GM19043 (cell line): ENCODE data around the gene MAP4K2.

Experiments used
- ATAC-seq: cut with Tn5 transposase; IDR thresholded peaks from one replicate; pipeline ENCODE4 v1.9.1; 2021; ENCODE audit warnings: low read depth; ENCODE audit not compliant: unreplicated experiment

MAP4K2 gene

GRCh38 chr11:64839335-64839734, 36.3 kb upstream of the MAP4K2 start:
- ATAC-seq: no peak

DNA sequence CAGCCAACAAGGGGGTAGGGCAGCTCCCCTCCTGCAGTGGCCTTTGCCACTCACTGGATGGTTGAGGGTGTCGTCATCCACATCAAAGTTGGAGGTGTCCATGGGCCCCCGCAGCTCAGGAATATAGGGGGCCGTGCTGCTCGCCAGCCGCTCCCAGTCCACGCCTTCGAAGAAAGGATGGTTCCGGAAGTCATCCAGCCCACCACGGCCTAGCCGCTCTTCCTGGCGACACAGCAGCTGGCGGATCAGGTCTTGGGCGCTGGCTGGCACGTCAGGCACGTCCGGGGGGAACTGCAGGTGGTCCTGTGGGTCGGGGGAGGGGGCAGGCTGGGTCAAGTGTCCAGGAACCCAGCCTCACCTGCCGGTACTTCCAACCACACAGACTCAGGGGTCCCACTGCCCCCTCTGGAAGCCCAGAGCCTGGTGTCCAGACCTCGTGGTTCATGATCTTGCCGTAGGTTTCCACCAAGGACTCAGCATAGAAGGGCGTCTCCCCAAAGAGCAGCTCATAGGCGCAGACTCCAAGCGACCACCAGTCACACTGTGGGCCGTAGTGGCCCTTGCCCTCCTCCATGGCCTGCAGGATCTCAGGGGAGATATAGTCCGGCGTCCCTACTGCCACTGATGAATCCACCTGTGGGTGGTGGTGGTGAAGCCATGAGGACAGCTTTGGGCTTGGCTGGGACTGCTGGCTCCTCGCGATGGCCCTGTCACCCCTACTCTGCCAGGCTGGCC, 35.8 kb upstream of the MAP4K2 start:
- ATAC-seq: no peak

- ATAC-seq: no peak
Measured at GRCh38 chr11:64837887-64838351, 34.9 kb upstream of the MAP4K2 start.

DNA sequence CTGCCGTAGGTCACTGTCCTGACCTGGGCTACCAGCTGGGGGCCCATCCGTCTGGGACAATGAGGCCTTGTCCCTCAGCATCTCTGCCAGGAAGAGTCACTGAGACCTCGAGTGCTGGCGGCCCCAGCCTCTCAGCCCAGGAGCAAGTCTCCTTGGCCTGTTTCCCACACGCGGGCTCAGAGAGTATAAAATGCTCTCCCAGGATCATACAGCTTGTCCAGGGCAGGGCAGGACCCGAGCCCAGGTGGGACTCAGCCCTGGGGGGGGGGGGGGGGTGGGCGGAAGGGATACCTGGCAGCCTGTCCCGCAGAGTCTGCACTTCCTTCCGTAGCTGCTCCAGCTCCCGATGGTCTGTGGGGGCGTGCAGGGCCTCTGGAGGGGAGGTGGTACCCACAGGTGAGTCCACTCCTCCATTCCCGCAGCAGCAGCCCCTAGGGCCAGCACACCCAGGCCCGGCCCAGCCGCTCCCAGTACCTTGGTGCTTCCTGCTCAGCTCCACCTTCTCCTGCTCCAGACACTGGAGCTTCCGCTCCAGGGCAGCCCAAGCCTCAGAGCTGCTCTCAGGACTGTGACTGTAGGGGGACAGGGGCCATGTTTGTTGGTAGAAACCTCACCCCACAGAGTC, 33.5 kb upstream of the MAP4K2 start:
- no peak for ATAC-seq

- ATAC-seq: no peak
Measured at GRCh38 chr11:64835616-64836447, 32.8 kb upstream of the MAP4K2 start.

GRCh38 chr11:64834723-64835615, 32.0 kb upstream of the MAP4K2 start:
- ATAC-seq: no peak

DNA sequence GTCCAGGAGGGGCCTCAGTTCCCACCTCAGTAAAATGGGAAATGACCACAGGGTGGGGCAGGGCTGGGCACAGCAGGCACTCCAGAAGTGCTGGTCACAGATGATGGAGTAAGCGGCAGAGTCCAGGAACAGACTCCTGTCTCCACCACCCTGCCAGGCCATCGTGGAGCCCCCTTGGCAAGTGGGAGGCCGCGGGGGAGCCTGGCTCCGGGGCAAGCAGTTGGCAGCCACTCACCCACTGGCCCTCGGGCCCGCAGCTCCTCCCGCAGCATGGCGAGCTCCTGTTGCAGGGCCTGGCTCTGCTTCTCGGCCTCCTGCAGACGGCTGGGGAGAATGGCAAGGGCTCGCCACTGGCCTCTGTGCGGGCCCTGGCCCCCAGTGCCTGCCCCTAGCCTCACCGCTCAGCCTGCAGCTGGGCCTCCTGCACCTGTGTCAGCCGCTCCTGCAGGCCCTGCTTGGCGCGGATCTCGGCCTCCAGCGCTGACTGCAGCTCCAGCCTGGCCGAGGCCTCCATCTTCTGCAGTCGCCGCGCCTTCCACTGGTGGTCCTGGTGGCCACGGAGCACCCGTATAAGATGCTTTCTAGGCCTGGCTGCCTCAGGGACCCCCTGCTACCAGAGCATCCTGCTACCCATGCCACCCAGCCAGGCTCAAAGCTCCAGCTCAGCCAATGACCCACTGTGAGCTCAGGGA, 31.2 kb upstream of the MAP4K2 start:
- ATAC-seq: no peak

DNA sequence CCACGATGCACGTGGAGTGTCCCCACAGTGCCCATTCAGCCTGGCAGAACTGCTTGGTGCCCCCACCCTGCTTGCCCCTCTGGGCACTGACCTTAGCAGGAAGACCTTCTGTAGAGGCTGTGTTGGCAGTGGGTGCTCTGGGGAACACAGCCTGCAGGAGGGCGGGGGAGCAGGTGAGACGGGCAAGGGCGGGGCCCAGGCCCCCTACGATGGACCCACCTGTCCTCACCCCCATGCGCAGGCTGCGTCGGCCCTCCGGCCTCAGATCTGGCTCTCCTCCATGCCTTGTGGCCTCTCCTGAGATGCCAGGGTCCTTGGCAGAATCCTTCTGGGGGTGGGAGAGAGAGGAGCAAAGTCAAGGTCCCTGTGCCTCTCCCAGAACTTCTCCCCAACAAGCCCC, 30.5 kb upstream of the MAP4K2 start:
- no peak for ATAC-seq

GRCh38 chr11:64833198-64833502, 30.1 kb upstream of the MAP4K2 start:
- no peak for ATAC-seq

DNA sequence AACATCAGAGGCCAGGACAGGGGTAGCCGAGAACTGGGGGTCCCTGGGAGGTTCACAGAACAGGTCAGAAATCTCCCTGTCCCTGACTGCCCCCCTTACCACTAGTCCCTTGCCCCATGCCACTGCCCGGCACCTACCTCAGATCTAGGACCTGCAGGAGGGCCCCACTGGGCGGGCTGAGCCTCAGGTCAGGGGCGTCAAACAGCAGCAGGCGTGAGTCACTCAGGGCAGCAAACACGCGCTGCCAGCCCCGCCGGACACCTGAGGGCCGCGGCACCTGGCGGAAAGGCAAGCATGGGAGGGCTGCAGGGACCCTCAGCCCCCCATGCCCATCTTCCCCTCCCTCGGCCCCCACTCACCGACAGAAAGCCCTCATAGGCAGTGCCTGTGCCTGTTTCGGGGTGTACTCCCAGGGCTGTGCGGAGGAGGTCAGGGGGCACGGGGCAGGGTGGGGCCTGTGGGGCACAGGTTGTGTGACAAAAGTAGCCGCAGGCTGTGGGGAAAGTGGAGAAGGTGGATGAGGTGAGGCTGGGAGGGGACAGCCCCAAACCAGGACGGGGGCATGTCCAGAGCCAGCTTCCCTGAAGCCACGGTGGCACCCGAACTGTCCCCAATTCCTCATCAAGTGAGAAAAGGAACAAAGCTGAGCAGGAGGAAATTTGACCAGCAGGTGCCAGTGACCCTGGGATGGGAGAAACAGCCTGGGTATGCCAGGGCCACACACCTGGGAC, 29.6 kb upstream of the MAP4K2 start:
- no peak for ATAC-seq

GRCh38 chr11:64831411-64831891, 28.4 kb upstream of the MAP4K2 start:
- ATAC-seq: no peak

- ATAC-seq: no peak
Measured at GRCh38 chr11:64829536-64830251, 26.7 kb upstream of the MAP4K2 start.

DNA sequence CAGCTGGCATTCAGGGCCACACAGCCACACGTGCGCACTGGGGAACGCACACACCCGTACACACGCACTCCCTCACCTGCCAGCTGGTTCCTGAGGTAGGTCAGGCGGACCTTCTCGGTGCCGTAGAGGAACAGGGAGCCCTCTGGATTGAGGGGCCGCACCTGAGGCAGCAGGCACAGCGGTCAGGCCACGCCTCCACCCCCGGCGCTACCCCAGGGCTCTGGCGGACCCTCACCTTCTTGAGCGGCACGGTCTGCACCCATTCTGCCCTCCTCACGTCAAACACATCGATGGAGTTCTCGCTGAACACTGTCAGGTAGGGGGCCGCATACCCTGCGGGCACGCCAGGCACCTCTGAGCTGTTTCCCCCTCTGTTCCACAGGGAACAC, 24.4 kb upstream of the MAP4K2 start:
- no peak for ATAC-seq

GRCh38 chr11:64826578-64827450, 23.8 kb upstream of the MAP4K2 start:
- ATAC-seq: no peak

GRCh38 chr11:64826062-64826461, 23.0 kb upstream of the MAP4K2 start:
- ATAC-seq: no peak

DNA sequence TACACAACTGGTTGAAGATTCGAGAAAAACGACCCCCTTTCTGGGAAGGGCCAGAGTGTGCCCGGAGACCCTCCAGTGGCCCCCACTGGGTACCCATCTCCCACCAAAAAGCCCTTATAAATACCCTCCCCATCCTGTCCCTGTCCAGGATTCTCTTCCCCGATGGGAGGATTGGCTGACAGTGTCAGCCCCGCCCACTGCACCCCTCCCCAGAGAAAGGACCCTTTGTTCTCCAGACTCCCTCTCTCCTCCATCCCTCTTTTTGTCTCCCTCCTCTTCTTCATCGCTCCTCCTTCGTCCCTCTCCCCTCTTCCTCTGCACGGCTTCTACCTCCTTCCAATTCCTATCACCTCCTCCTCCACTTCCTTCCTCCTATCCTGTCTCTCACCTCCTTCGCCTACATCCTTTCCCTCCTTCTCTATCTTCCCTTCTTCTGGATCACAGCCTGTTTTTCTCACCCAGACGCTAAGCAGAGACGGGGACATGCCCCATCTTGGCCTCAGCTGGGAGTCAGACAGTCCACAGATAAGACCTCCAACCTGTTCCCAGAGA, 20.6 kb upstream of the MAP4K2 start:
- ATAC-seq: no peak

DNA sequence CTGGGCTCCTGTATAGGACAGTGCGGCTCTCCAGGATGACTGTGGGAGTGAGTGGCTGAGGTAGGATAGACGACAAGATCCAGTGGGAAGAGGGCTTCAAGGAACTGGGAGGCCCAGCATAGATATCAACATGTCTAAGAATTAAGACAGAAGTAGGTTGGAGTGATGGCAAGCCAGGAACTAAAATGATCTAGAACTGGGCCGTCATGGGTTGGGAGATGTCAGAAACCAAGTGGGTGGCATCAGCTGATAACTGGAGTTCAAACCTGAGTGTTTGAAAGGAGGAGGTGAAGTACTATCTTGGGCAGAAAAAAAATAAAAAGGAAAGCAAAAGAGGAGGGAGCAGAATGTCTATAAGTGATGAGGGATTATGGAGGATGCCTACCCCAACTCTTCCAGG, 14.5 kb upstream of the MAP4K2 start:
- no peak for ATAC-seq
